B cell (primary cell): ENCODE measurements around the gene SDK2.

ENCODE experiments used
- CTCF ChIP-seq: fragments of 200-600 bp; IDR thresholded peaks from one replicate; pipeline ENCODE4 v1.8.0; 2022; ENCODE audit warnings: antibody characterized with exemption, mild to moderate bottlenecking
- EZH2 ChIP-seq: IDR thresholded peaks from 2 replicates; pipeline ENCODE4 v1.6.1; 2012; ENCODE audit warnings: borderline replicate concordance, low read depth, mild to moderate bottlenecking, moderate library complexity, low read length; ENCODE audit not compliant: insufficient read depth, poor library complexity, severe bottlenecking

- TF ChIP-seq CTCF (no peak), EZH2 (no peak)
Measured at GRCh38 chr17:73394512-73395450, 249.5 kb downstream of the SDK2 start.
